ENCODE data around the gene FZD10. TPM values are rescaled to one million over a fixed set of nuclear protein-coding genes. Genes with fewer than 3 reads are reported as not detected.

The FZD10 gene
- total and polyA plus RNA-seq, 2 experiments from 2014 or later: 0.35 to 1.7 TPM

- Histone ChIP-seq H4K20me1 (ENCODE audit: insufficient read depth, poor library complexity, severe bottlenecking) (no peaks in the 10 kb centered on the region), H3K4me1 (ENCODE audit: insufficient read depth) (no peaks in the 10 kb centered on the region), H3K36me3 (replicated peaks; ENCODE audit: insufficient read depth, low read depth) (no peaks in the 10 kb centered on the region), H3K4me3 (no peak overlapping the region), H3K9me3 (ENCODE audit: low read depth) (no peaks in the 10 kb centered on the region), H3K79me2 (no peaks in the 10 kb centered on the region), H2AFZ (no peak overlapping the region), H3K27me3 (peaks cover 64% of the 10 kb centered on the region), H3K27ac (no peak overlapping the region), H3K9me2 (replicated peaks; ENCODE audit: insufficient read depth) (no peaks in the 10 kb centered on the region), H3K4me2 (no peak overlapping the region)
- DNase-seq (ENCODE audit: low spot score): no peak
- 67% methylated on average over 6 of the region's 6 CpGs for WGBS (ENCODE audit: low lambda C conversion rate, missing lambda C conversion rate)
- TF ChIP-seq EZH2 (IDR thresholded peaks at IDR 0.05; ENCODE audit: borderline replicate concordance) (no peak), EZH2phosphoT487 (IDR thresholded peaks at IDR 0.05; ENCODE audit: low read depth, severe bottlenecking, unreplicated experiment) (no peak), CTCF (IDR thresholded peaks at IDR 0.05; ENCODE audit: poor library complexity) (no peak)
Observed at GRCh38 chr12:130169924-130170323, 7.7 kb downstream of the FZD10 start.

GRCh38 chr12:130170611-130171010, 8.3 kb downstream of the FZD10 start:
- H2AFZ ChIP-seq: no peak overlapping the region
- 60% methylated on average over 11 of the region's 11 CpGs for WGBS (ENCODE audit: low lambda C conversion rate, missing lambda C conversion rate)
- H3K36me3 ChIP-seq (replicated peaks; ENCODE audit: insufficient read depth, low read depth): no peaks in the 10 kb centered on the region
- H3K27ac ChIP-seq: no peak overlapping the region
- no peaks in the 10 kb centered on the region for H3K9me2 ChIP-seq (replicated peaks; ENCODE audit: insufficient read depth)
- H4K20me1 ChIP-seq (ENCODE audit: insufficient read depth, poor library complexity, severe bottlenecking): no peaks in the 10 kb centered on the region
- peaks cover 57% of the 10 kb centered on the region for H3K27me3 ChIP-seq
- H3K9me3 ChIP-seq (ENCODE audit: low read depth): no peaks in the 10 kb centered on the region
- no peaks in the 10 kb centered on the region for H3K4me1 ChIP-seq (ENCODE audit: insufficient read depth)
- no peak overlapping the region for H3K4me3 ChIP-seq
- DNase-seq (ENCODE audit: low spot score): no peak
- no peak overlapping the region for H3K4me2 ChIP-seq
- H3K79me2 ChIP-seq: no peaks in the 10 kb centered on the region
- TF ChIP-seq CTCF (IDR thresholded peaks at IDR 0.05; ENCODE audit: poor library complexity) (no peak), EZH2phosphoT487 (IDR thresholded peaks at IDR 0.05; ENCODE audit: low read depth, severe bottlenecking, unreplicated experiment) (no peak)

GRCh38 chr12:130177635-130178242, 15.5 kb downstream of the FZD10 start:
- no peak for DNase-seq (ENCODE audit: low spot score)
- Histone ChIP-seq H2AFZ (no peak overlapping the region), H3K27ac (no peak overlapping the region), H4K20me1 (ENCODE audit: insufficient read depth, poor library complexity, severe bottlenecking) (no peaks in the 10 kb centered on the region), H3K27me3 (no peaks in the 10 kb centered on the region), H3K9me2 (replicated peaks; ENCODE audit: insufficient read depth) (no peaks in the 10 kb centered on the region), H3K4me2 (peak overlapping the region; percentile 36), H3K4me3 (no peak overlapping the region), H3K4me1 (ENCODE audit: insufficient read depth) (no peaks in the 10 kb centered on the region), H3K9me3 (ENCODE audit: low read depth) (no peaks in the 10 kb centered on the region), H3K36me3 (replicated peaks; ENCODE audit: insufficient read depth, low read depth) (no peaks in the 10 kb centered on the region), H3K79me2 (no peaks in the 10 kb centered on the region)
- TF ChIP-seq EZH2phosphoT487 (IDR thresholded peaks at IDR 0.05; ENCODE audit: low read depth, severe bottlenecking, unreplicated experiment) (no peak), EZH2 (IDR thresholded peaks at IDR 0.05; ENCODE audit: borderline replicate concordance) (no peak), CTCF (IDR thresholded peaks at IDR 0.05; ENCODE audit: poor library complexity) (no peak)
- 42% methylated on average over 14 of the region's 14 CpGs for WGBS (ENCODE audit: low lambda C conversion rate, missing lambda C conversion rate)
